Stimulated activated CD4-positive, alpha-beta T cell treated with anti-CD3 and anti-CD28 coated beads, Interleukin-4, amount 100 ng/mL, for 24 hours (primary cell): Measurements from ENCODE around the gene DNAI1.
"Not testable (repeated sequence)": the region's sequence is repeated elsewhere in the genome, so short reads cannot be mapped to it uniquely, and the experiment has no call there.

ENCODE experiments used
- DNase-seq: peaks from one replicate; pipeline ENCODE4 v3.0.0-alpha.2; 2020

DNAI1 gene

GRCh38 chr9:34451545-34451944, 7.1 kb upstream of the DNAI1 start:
- no peak for DNase-seq

- DNase-seq: no peak
Measured at GRCh38 chr9:34452568-34452967, 6.0 kb upstream of the DNAI1 start.

- DNase-seq: peak; percentile 19
Measured at GRCh38 chr9:34454571-34455065, 4.0 kb upstream of the DNAI1 start.

- no peak for DNase-seq
Measured at GRCh38 chr9:34456151-34456550, 2.5 kb upstream of the DNAI1 start.

- no peak for DNase-seq
Measured at GRCh38 chr9:34456746-34457145, 1.9 kb upstream of the DNAI1 start.

GRCh38 chr9:34457266-34458012, 1.2 kb upstream of the DNAI1 start:
- peak; percentile 15 for DNase-seq

- DNase-seq: no peak
Measured at GRCh38 chr9:34458959-34459340, 345 bp downstream of the DNAI1 start.

- DNase-seq: no peak
Measured at GRCh38 chr9:34459356-34459755, 751 bp downstream of the DNAI1 start.

GRCh38 chr9:34459941-34460340, 1.3 kb downstream of the DNAI1 start:
- no peak for DNase-seq

GRCh38 chr9:34463098-34463900, 4.7 kb downstream of the DNAI1 start:
- peak; percentile 65 for DNase-seq

- DNase-seq: no peak
Measured at GRCh38 chr9:34463901-34464232, 5.3 kb downstream of the DNAI1 start.

- no peak for DNase-seq
Measured at GRCh38 chr9:34464571-34464970, 6.0 kb downstream of the DNAI1 start.

- DNase-seq: no peak
Measured at GRCh38 chr9:34465468-34465867, 6.9 kb downstream of the DNAI1 start.

- no peak for DNase-seq
Measured at GRCh38 chr9:34475097-34475496, 16.5 kb downstream of the DNAI1 start.

GRCh38 chr9:34477541-34477940, 18.9 kb downstream of the DNAI1 start:
- no peak for DNase-seq

GRCh38 chr9:34479431-34479866, 20.8 kb downstream of the DNAI1 start:
- DNase-seq: no peak

GRCh38 chr9:34481620-34482019, 23.0 kb downstream of the DNAI1 start:
- DNase-seq: not testable (repeated sequence)

- DNase-seq: not testable (repeated sequence)
Measured at GRCh38 chr9:34482746-34483145, 24.1 kb downstream of the DNAI1 start.

- no peak for DNase-seq
Measured at GRCh38 chr9:34484678-34485077, 26.1 kb downstream of the DNAI1 start.

- no peak for DNase-seq
Measured at GRCh38 chr9:34485822-34486221, 27.2 kb downstream of the DNAI1 start.

- DNase-seq: no peak
Measured at GRCh38 chr9:34486572-34486971, 28.0 kb downstream of the DNAI1 start.

GRCh38 chr9:34490360-34490759, 31.8 kb downstream of the DNAI1 start:
- DNase-seq: no peak

GRCh38 chr9:34490760-34491159, 32.2 kb downstream of the DNAI1 start:
- no peak for DNase-seq

GRCh38 chr9:34491596-34491995, 33.0 kb downstream of the DNAI1 start:
- DNase-seq: no peak
